ENCODE measurements around the gene TMOD4. TPM values are rescaled to one million over a fixed set of nuclear protein-coding genes. Genes with fewer than 3 reads are reported as not detected.
A peak's percentile ranks its signal among the peaks of the same experiment; 100 is the strongest.

The TMOD4 gene
- total RNA-seq, 2 experiments from 2014 or later: 1.5 to 1.9 TPM

- CTCF ChIA-PET: interaction anchor here (0.8 to 2.0 kb wide), 3 partner anchors 12 to 143 kb away, joined by 4 to 10 read pairs (median 7); no protein-coding TSS in a partner anchor
- no peak for DNase-seq
- H3K4me3 Mint-ChIP-seq: peak overlapping the region; percentile 85
- no peaks in the 10 kb centered on the region for H3K27me3 Mint-ChIP-seq
- peak overlapping the region; percentile 83 for H3K27ac Mint-ChIP-seq
- peaks cover 50% of the 10 kb centered on the region for H3K36me3 Mint-ChIP-seq (ENCODE audit: low read depth)
- POLR2A ChIA-PET: interaction anchor here (1.4 to 4.3 kb wide), 6 partner anchors 10 to 143 kb away, joined by 3 to 37 read pairs (median 8); partner anchors contain the start of genes PSMD4, TNFAIP8L2 and VPS72
- H3K9me3 Mint-ChIP-seq: no peaks in the 10 kb centered on the region
- peaks cover 49% of the 10 kb centered on the region for H3K4me1 Mint-ChIP-seq
These were observed 8.7 kb downstream of the TMOD4 start for GRCh38 chr1:151167116-151167515.

DNA sequence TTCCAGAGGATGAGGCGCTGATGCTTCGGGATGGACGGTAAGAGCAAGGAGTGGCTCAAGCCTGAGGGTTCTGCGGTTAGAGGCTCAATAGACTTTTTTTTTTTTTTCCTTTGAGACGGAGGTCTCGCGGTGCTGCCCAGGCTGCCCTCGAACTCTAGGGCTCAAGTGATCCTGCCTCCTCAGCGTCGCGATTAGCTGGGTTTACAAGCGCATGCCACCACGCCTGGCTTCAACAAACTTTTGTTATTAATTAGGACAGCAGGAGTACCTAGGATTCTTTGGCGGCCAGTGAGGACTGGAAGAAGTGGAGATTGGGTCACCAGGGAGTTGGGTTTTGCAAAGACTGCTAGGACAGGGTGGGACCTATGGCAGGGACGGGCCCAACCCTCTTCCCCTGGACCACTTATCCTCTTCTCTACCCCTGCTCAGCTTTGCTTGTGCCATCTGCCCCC is 9.2 kb downstream of the TMOD4 start:
- Mint-ChIP-seq H3K4me1 (peaks cover 55% of the 10 kb centered on the region), H3K36me3 (ENCODE audit: low read depth) (peaks cover 56% of the 10 kb centered on the region), H3K27ac (peak overlapping the region; percentile 83), H3K4me3 (peak overlapping the region; percentile 85), H3K9me3 (no peaks in the 10 kb centered on the region), H3K27me3 (no peaks in the 10 kb centered on the region)
- ChIA-PET CTCF (interaction anchor here (0.6 to 2.4 kb wide), 4 partner anchors 10 to 67 kb away, joined by 4 to 10 read pairs (median 8); partner anchors contain the start of gene TNFAIP8L2), POLR2A (interaction anchor here (0.6 to 4.3 kb wide), 13 partner anchors 9 to 802 kb away, joined by 3 to 37 read pairs (median 4); partner anchors contain the start of genes MINDY1, PSMD4, RPRD2 and TMOD4)
- no peak for DNase-seq

DNA sequence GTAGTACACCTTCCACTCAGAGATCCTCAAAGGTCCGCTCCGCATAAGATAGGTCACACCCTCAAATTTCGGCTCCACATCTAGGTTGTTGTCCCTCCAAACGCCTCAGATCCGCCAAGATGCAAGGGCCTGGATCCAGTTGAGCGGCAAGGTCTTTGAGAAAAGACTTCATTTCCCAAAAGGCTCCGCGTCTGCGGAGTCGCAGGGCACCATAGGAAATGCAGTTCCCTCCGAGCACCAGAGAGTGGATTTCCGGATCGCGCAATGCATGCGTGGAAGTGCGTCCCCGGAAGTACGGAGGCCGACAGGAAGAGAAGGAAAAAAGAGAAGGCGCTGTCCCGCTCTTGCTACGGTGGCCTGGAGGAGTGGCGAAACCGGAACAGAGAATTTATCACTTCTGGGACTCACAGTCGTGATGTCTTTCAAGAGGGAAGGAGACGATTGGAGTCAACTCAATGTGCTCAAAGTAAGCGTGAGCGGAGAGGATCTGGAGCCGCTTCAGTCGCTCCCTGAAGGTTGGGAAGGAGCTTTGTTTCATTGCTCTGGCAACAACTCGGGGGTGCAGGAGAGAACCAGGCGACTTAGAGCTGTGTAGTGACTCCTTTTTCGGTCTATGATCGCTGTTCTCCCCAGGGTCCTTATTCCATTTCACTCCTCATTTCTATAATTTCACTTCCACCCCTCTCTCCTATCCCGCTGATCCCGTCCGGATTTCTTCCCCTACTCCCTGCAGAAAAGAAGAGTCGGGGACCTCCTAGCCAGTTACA is 9.9 kb downstream of the TMOD4 start, which contains the start of the genes LYSMD1 and SCNM1:
Gene LYSMD1 (minus strand): TSS at position 165 of the 767 bp plus-strand sequence. CDS start 644 bp downstream, outside the sequence.
Gene SCNM1 (plus strand): TSS at position 407 of the 767 bp plus-strand sequence. CDS start 9 bp downstream, at position 416.
- Mint-ChIP-seq H3K4me1 (peaks cover 58% of the 10 kb centered on the region), H3K36me3 (ENCODE audit: low read depth) (peaks cover 54% of the 10 kb centered on the region), H3K27ac (peak within 1 kb of the TSS; percentile 83), H3K9me3 (no peaks in the 10 kb centered on the region), H3K4me3 (peak within 1 kb of the TSS; percentile 85), H3K27me3 (no peaks in the 10 kb centered on the region)
- peak; percentile 98 for DNase-seq
- POLR2A ChIA-PET: interaction anchor here (0.6 to 4.3 kb wide), 13 partner anchors 9 to 802 kb away, joined by 3 to 37 read pairs (median 4); partner anchors contain the start of genes MINDY1, PSMD4, RPRD2 and TMOD4
- CTCF ChIA-PET: interaction anchor here (0.6 to 2.4 kb wide), 3 partner anchors 9 to 66 kb away, joined by 4 to 10 read pairs (median 10); partner anchors contain the start of gene TNFAIP8L2

DNA sequence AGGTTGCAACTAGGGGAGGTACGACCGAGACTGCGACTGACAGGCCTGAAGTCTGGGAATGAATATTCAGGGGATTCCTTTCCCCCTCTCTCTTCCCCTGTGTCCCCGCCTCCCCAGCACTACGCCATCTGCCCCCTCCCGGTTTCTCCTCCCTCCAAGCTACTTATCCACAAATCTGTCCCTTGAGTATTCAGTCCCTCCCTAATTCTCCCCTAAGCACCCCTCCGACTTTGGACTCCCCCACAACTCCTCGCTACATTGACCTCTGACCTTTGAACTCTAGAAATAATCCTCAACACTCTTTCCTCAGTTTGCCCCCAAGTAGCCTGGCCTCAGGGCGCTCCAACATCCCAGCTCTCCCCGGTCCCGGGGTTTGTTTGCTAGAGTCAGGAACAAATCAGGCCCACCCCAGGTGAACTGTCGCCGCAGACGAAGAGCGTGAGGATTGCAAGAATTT is 10.5 kb downstream of the TMOD4 start:
- no peak for DNase-seq
- ChIA-PET CTCF (interaction anchor here (0.8 to 2.4 kb wide), 3 partner anchors 8 to 66 kb away, joined by 3 to 10 read pairs (median 5); partner anchors contain the start of gene TNFAIP8L2), POLR2A (interaction anchor here (1.1 to 4.3 kb wide), 6 partner anchors 8 to 159 kb away, joined by 3 to 37 read pairs (median 7); partner anchors contain the start of genes MINDY1, PSMD4, TNFAIP8L2 and VPS72)
- Mint-ChIP-seq H3K27ac (peak overlapping the region; percentile 83), H3K9me3 (no peaks in the 10 kb centered on the region), H3K27me3 (no peaks in the 10 kb centered on the region), H3K4me1 (peaks cover 62% of the 10 kb centered on the region), H3K4me3 (peak overlapping the region; percentile 85), H3K36me3 (ENCODE audit: low read depth) (peaks cover 53% of the 10 kb centered on the region)

GRCh38 chr1:151164732-151165280 is 11.0 kb downstream of the TMOD4 start:
- H3K4me1 Mint-ChIP-seq: peaks cover 65% of the 10 kb centered on the region
- H3K9me3 Mint-ChIP-seq: no peaks in the 10 kb centered on the region
- ChIA-PET CTCF (interaction anchor here (0.8 to 2.4 kb wide), 3 partner anchors 8 to 65 kb away, joined by 3 to 10 read pairs (median 5); partner anchors contain the start of gene TNFAIP8L2), POLR2A (interaction anchor here (1.1 to 4.3 kb wide), 4 partner anchors 8 to 158 kb away, joined by 3 to 37 read pairs (median 21); partner anchors contain the start of genes MINDY1, TNFAIP8L2 and VPS72)
- no peaks in the 10 kb centered on the region for H3K27me3 Mint-ChIP-seq
- peak overlapping the region; percentile 83 for H3K27ac Mint-ChIP-seq
- H3K36me3 Mint-ChIP-seq (ENCODE audit: low read depth): peaks cover 51% of the 10 kb centered on the region
- DNase-seq: no peak
- peak overlapping the region; percentile 85 for H3K4me3 Mint-ChIP-seq

DNA sequence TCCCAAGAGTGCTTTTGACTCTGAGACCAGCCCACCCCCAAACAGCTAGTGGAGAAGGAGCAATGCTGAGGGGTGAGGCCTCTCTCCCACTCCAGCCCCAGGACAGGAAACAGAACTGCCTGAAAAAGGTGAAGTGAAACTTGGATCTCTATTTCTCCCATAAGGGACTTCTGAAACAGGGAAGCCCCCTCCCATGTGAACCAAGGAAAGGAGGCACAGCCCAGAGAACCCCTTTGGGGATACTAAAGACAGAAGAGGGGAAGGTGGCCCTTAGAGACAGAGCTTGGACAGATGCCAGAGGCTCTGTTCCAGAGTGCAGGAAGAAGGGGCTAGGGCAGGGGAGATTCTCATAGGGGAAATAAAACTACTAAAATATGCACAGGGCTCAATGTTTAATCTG is 16.4 kb downstream of the TMOD4 start:
- H3K27me3 Mint-ChIP-seq: no peaks in the 10 kb centered on the region
- POLR2A ChIA-PET: interaction anchor here (1.7 to 5.1 kb wide), 3 partner anchors 31 to 122 kb away, joined by 5 to 65 read pairs (median 9); partner anchors contain the start of genes CDC42SE1, MLLT11, VPS72 and ZNF687
- H3K4me1 Mint-ChIP-seq: peaks cover 66% of the 10 kb centered on the region
- CTCF ChIA-PET: interaction anchor here (9.4 kb wide), 1 partner anchor 59 kb away, joined by 267 read pairs; no protein-coding TSS in a partner anchor
- DNase-seq: no peak
- no peak overlapping the region for H3K4me3 Mint-ChIP-seq
- H3K27ac Mint-ChIP-seq: peak overlapping the region; percentile 96
- H3K36me3 Mint-ChIP-seq (ENCODE audit: low read depth): peaks cover 53% of the 10 kb centered on the region
- H3K9me3 Mint-ChIP-seq: no peaks in the 10 kb centered on the region

- H3K9me3 Mint-ChIP-seq: no peaks in the 10 kb centered on the region
- peaks cover 53% of the 10 kb centered on the region for H3K36me3 Mint-ChIP-seq (ENCODE audit: low read depth)
- no peaks in the 10 kb centered on the region for H3K27me3 Mint-ChIP-seq
- CTCF ChIA-PET: interaction anchor here (3.3 to 9.4 kb wide), 2 partner anchors 11 to 59 kb away, joined by 18 to 267 read pairs; no protein-coding TSS in a partner anchor
- H3K27ac Mint-ChIP-seq: peak overlapping the region; percentile 96
- no peak for DNase-seq
- POLR2A ChIA-PET: interaction anchor here (0.8 to 5.1 kb wide), 5 partner anchors 31 to 123 kb away, joined by 3 to 65 read pairs (median 5); partner anchors contain the start of genes CDC42SE1, MLLT11, PIP5K1A and VPS72
- H3K4me3 Mint-ChIP-seq: peak overlapping the region; percentile 98
- peaks cover 62% of the 10 kb centered on the region for H3K4me1 Mint-ChIP-seq
These were observed 17.0 kb downstream of the TMOD4 start for GRCh38 chr1:151158751-151159251.

DNA sequence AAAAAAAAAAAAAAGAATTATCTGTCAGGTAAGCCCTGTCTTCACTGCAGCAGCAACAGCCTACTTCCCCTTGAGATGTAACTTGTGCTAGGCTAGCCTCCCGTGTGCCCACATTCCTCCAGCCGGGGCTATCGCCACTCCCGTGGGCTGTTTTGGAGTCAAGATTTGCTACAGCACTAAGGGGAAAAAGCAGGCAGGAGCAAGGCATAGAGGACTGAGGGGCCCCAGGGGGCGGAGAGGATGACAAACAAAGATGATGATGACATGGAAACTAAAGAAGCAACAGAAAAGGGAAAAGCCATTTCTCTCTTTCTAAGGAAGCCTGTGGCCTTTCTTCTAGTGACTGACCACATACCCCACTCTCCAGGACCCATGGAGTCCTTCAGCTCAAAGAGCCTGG is 17.5 kb downstream of the TMOD4 start:
- Mint-ChIP-seq H3K4me3 (peak overlapping the region; percentile 98), H3K36me3 (ENCODE audit: low read depth) (peaks cover 53% of the 10 kb centered on the region), H3K27ac (peak overlapping the region; percentile 96), H3K27me3 (no peaks in the 10 kb centered on the region), H3K9me3 (no peaks in the 10 kb centered on the region), H3K4me1 (peaks cover 62% of the 10 kb centered on the region)
- ChIA-PET POLR2A (interaction anchor here (0.8 to 5.1 kb wide), 8 partner anchors 8 to 123 kb away, joined by 3 to 65 read pairs (median 10); partner anchors contain the start of genes C1orf56, CDC42SE1, GABPB2 and LYSMD1), CTCF (interaction anchor here (3.3 to 9.4 kb wide), 4 partner anchors 10 to 133 kb away, joined by 18 to 267 read pairs (median 36); partner anchors contain the start of gene GABPB2)
- no peak for DNase-seq

DNA sequence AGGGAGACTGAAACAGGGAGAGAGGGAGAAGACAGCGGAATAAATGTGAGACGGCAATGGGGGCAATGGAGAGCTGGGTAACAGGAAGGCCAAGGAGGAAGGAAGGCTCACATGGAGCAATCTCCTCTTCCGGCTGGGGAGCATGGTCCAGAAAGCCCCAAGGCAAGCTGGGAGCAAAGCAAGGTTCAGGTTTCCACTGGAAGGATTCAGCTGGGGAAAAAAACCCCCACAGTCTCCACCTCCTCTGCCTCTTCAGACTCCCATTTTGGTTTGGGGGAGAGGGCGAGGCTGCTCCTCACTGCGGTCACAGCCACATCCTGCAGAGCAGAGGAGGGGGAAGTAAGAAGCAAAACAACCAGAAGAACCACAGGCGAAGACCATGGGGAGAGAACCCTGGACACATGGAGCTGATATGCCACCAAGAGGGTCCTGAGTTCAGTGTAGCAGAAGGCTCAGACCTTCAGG is 18.7 kb downstream of the TMOD4 start:
- peaks cover 46% of the 10 kb centered on the region for H3K36me3 Mint-ChIP-seq (ENCODE audit: low read depth)
- no peaks in the 10 kb centered on the region for H3K9me3 Mint-ChIP-seq
- ChIA-PET CTCF (interaction anchor here (0.5 to 9.4 kb wide), 31 partner anchors 8 to 183 kb away, joined by 3 to 267 read pairs (median 4); partner anchors contain the start of genes C1orf56, CDC42SE1, GABPB2 and LYSMD1), POLR2A (interaction anchor here (0.6 to 5.1 kb wide), 31 partner anchors 9 to 595 kb away, joined by 3 to 65 read pairs (median 5); partner anchors contain the start of genes C1orf56, CDC42SE1, ENSA and GABPB2)
- H3K27ac Mint-ChIP-seq: peak overlapping the region; percentile 96
- DNase-seq: peak; percentile 83
- H3K4me1 Mint-ChIP-seq: peaks cover 56% of the 10 kb centered on the region
- no peaks in the 10 kb centered on the region for H3K27me3 Mint-ChIP-seq
- peak overlapping the region; percentile 98 for H3K4me3 Mint-ChIP-seq

- ChIA-PET CTCF (interaction anchor here (0.5 to 9.4 kb wide), 29 partner anchors 8 to 184 kb away, joined by 3 to 267 read pairs (median 4); partner anchors contain the start of genes C1orf56, CDC42SE1, GABPB2 and LYSMD1), POLR2A (interaction anchor here (0.6 to 5.1 kb wide), 31 partner anchors 10 to 592 kb away, joined by 3 to 65 read pairs (median 5); partner anchors contain the start of genes CDC42SE1, ENSA, GABPB2 and LYSMD1)
- H3K4me3 Mint-ChIP-seq: peak within 1 kb of the TSS; percentile 98
- DNase-seq: peak; percentile 87
- H3K27me3 Mint-ChIP-seq: no peaks in the 10 kb centered on the region
- H3K36me3 Mint-ChIP-seq (ENCODE audit: low read depth): peaks cover 40% of the 10 kb centered on the region
- H3K27ac Mint-ChIP-seq: peak within 1 kb of the TSS; percentile 96
- H3K4me1 Mint-ChIP-seq: peaks cover 50% of the 10 kb centered on the region
- no peaks in the 10 kb centered on the region for H3K9me3 Mint-ChIP-seq
These were observed 19.3 kb downstream of the TMOD4 start, which contains the start of gene TNFAIP8L2 for GRCh38 chr1:151156515-151156819. TNFAIP8L2 (plus strand) TSS chr1:151156649; CDS start chr1:151158698, 2,049 bp downstream.

GRCh38 chr1:151147665-151148064 is 28.1 kb downstream of the TMOD4 start:
- Mint-ChIP-seq H3K9me3 (no peaks in the 10 kb centered on the region), H3K4me3 (peak overlapping the region; percentile 93), H3K27ac (no peak overlapping the region), H3K4me1 (peaks cover 11% of the 10 kb centered on the region), H3K27me3 (peaks cover 14% of the 10 kb centered on the region), H3K36me3 (ENCODE audit: low read depth) (no peaks in the 10 kb centered on the region)
- POLR2A ChIA-PET: interaction anchor here (1.1 to 6.4 kb wide), 3 partner anchors 9 to 78 kb away, joined by 3 to 22 read pairs (median 4); partner anchors contain the start of genes GABPB2 and TNFAIP8L2
- CTCF ChIA-PET: interaction anchor here (0.6 to 2.7 kb wide), 5 partner anchors 9 to 123 kb away, joined by 3 to 18 read pairs (median 7); partner anchors contain the start of gene TNFAIP8L2
- no peak for DNase-seq

Data from activated CD4-positive, alpha-beta memory T cell treated with anti-CD3 and anti-CD28 coated beads, Interleukin-2, amount 10 ng/mL, durations not matched to agents 7 days and 5 days (primary cell).